SK-N-SH treated with all-trans-retinoic acid at 6 μM for 48 hours (cell line): ENCODE data around the gene ZNF441.
"Not testable (repeated sequence)": the region's sequence is repeated elsewhere in the genome, so short reads cannot be mapped to it uniquely, and the experiment has no call there.

Source experiments
- ATAC-seq: fragments of 200-7000 bp; cut with Tn5 transposase; 3 replicates; pipeline ENCODE4 v1.9.1; 2020; ENCODE audit warnings: mild to moderate bottlenecking, moderate library complexity
- ARNTL ChIP-seq: fragments of 450-650 bp; formaldehyde crosslinking; IDR thresholded peaks from 2 replicates; pipeline ENCODE4 v1.5.0; 2020; ENCODE audit warnings: low read depth, mild to moderate bottlenecking, moderate library complexity, borderline replicate concordance
- BACH2 ChIP-seq: fragments of 250-450 bp; sonication (Bioruptor Pico); IDR thresholded peaks from 2 replicates; pipeline ENCODE4 v1.9.0; 2021; ENCODE audit warnings: mild to moderate bottlenecking, borderline replicate concordance
- CREB5 ChIP-seq: fragments of 250-450 bp; sonication (Bioruptor Pico); IDR thresholded peaks from 2 replicates; pipeline ENCODE4 v1.5.1; 2020; ENCODE audit warnings: low read depth, mild to moderate bottlenecking, moderate library complexity
- CSDC2 ChIP-seq: fragments of 250-450 bp; sonication (Bioruptor Pico); IDR thresholded peaks from 2 replicates; pipeline ENCODE4 v1.5.0; 2020; ENCODE audit warnings: mild to moderate bottlenecking, moderate library complexity
- ESRRG ChIP-seq: fragments of 250-450 bp; sonication (Bioruptor Pico); IDR thresholded peaks from 2 replicates; pipeline ENCODE4 v1.6.1; 2021; ENCODE audit warnings: mild to moderate bottlenecking
- GLIS3 ChIP-seq: fragments of 250-450 bp; sonication (Bioruptor Pico); IDR thresholded peaks from 2 replicates; pipeline ENCODE4 v1.5.0; 2020; ENCODE audit warnings: mild to moderate bottlenecking, moderate library complexity
- ISL1 ChIP-seq: fragments of 250-450 bp; sonication (Bioruptor Pico); IDR thresholded peaks from 2 replicates; pipeline ENCODE4 v2.1.2; 2022; ENCODE audit warnings: mild to moderate bottlenecking, moderate library complexity
- OSR1 ChIP-seq: fragments of 250-450 bp; sonication (Bioruptor Pico); IDR thresholded peaks from 2 replicates; pipeline ENCODE4 v1.8.0; 2022; ENCODE audit warnings: moderate library complexity, mild to moderate bottlenecking, inconsistent platforms
- PATZ1 ChIP-seq: fragments of 250-450 bp; sonication (Bioruptor Pico); IDR thresholded peaks from 2 replicates; pipeline ENCODE4 v1.8.0; 2020; ENCODE audit warnings: mild to moderate bottlenecking, moderate library complexity, borderline replicate concordance
- POU6F1 ChIP-seq: fragments of 250-450 bp; sonication (Bioruptor Pico); IDR thresholded peaks from 2 replicates; pipeline ENCODE4 v1.8.0; 2021; ENCODE audit warnings: low read depth, mild to moderate bottlenecking, moderate library complexity, borderline replicate concordance
- PPARA ChIP-seq: fragments of 250-450 bp; sonication (Bioruptor Pico); IDR thresholded peaks from 2 replicates; pipeline ENCODE4 v1.5.0; 2020; ENCODE audit warnings: mild to moderate bottlenecking, borderline replicate concordance
- RARB ChIP-seq: fragments of 250-450 bp; sonication (Bioruptor Pico); IDR thresholded peaks from 2 replicates; pipeline ENCODE4 v1.8.0; 2021; ENCODE audit warnings: mild to moderate bottlenecking, moderate library complexity
- TCF4 ChIP-seq: fragments of 250-450 bp; sonication (Bioruptor Pico); IDR thresholded peaks from 2 replicates; pipeline ENCODE4 v1.8.0; 2021; ENCODE audit warnings: mild to moderate bottlenecking, moderate library complexity, borderline replicate concordance
- TOX ChIP-seq: fragments of 250-450 bp; sonication (Bioruptor Pico); IDR thresholded peaks from 2 replicates; pipeline ENCODE4 v1.8.0; 2021; ENCODE audit warnings: mild to moderate bottlenecking, moderate library complexity, borderline replicate concordance
- TSHZ2 ChIP-seq: fragments of 250-450 bp; sonication (Bioruptor Pico); IDR thresholded peaks from 2 replicates; pipeline ENCODE4 v1.5.0; 2020; ENCODE audit warnings: mild to moderate bottlenecking, moderate library complexity
- ZC3H10 ChIP-seq: fragments of 250-450 bp; sonication (Bioruptor Pico); IDR thresholded peaks from 2 replicates; pipeline ENCODE4 v1.5.1; 2021; ENCODE audit warnings: mild to moderate bottlenecking, moderate library complexity
- ZFP3 ChIP-seq: fragments of 250-450 bp; sonication (Bioruptor Pico); IDR thresholded peaks from 2 replicates; pipeline ENCODE4 v1.5.0; 2020; ENCODE audit warnings: mild to moderate bottlenecking, moderate library complexity
- ZFP30 ChIP-seq: fragments of 450-650 bp; formaldehyde crosslinking; IDR thresholded peaks from 2 replicates; pipeline ENCODE4 v1.5.0; 2022; ENCODE audit warnings: mild to moderate bottlenecking, moderate library complexity
- ZNF565 ChIP-seq: fragments of 450-650 bp; formaldehyde crosslinking; conservative IDR thresholded peaks from 2 replicates; pipeline ENCODE4 v1.5.0; 2020; ENCODE audit warnings: low read depth, mild to moderate bottlenecking, moderate library complexity
- ZNF70 ChIP-seq: fragments of 450-650 bp; formaldehyde crosslinking; IDR thresholded peaks from 2 replicates; pipeline ENCODE4 v1.5.0; 2020; ENCODE audit warnings: mild to moderate bottlenecking, moderate library complexity
- ZNF8 ChIP-seq: fragments of 450-650 bp; formaldehyde crosslinking; IDR thresholded peaks from 2 replicates; pipeline ENCODE4 v1.5.0; 2020; ENCODE audit warnings: mild to moderate bottlenecking, moderate library complexity

Gene ZNF441

GRCh38 chr19:11769995-11770394 lies 3.2 kb downstream of the ZNF441 start:
- ATAC-seq = no peak
- TF ChIP-seq CREB5 (CRISPR knock-in tag) = no peak
- no peak for TF ChIP-seq BACH2
- no peak for TF ChIP-seq ZNF8 (CRISPR knock-in tag)
- TF ChIP-seq PATZ1 = no peak
- TF ChIP-seq ZNF70 = no peak
- no peak for TF ChIP-seq CSDC2 (CRISPR knock-in tag)
- no peak for TF ChIP-seq TCF4 (CRISPR knock-in tag)
- no peak for TF ChIP-seq GLIS3 (CRISPR knock-in tag)
- no peak for TF ChIP-seq POU6F1 (CRISPR knock-in tag)
- TF ChIP-seq ESRRG (CRISPR knock-in tag) = no peak
- TF ChIP-seq RARB (CRISPR knock-in tag) = no peak

- ATAC-seq = not testable (repeated sequence)
Measured at GRCh38 chr19:11771520-11771919, 4.7 kb downstream of the ZNF441 start.

GRCh38 chr19:11776669-11777068 lies 9.9 kb downstream of the ZNF441 start:
- ATAC-seq = not testable (repeated sequence)

GRCh38 chr19:11780431-11781020 lies 13.7 kb downstream of the ZNF441 start:
- ATAC-seq = no peak
- no peak for TF ChIP-seq ZFP30 (CRISPR knock-in tag)
- TF ChIP-seq RARB (CRISPR knock-in tag) = no peak
- no peak for TF ChIP-seq ISL1 (CRISPR knock-in tag)
- TF ChIP-seq ARNTL = no peak
- no peak for TF ChIP-seq OSR1 (CRISPR knock-in tag)
- no peak for TF ChIP-seq ZNF8 (CRISPR knock-in tag)
- TF ChIP-seq TCF4 (CRISPR knock-in tag) = no peak
- TF ChIP-seq TSHZ2 (CRISPR knock-in tag) = no peak
- no peak for TF ChIP-seq ZNF565
- TF ChIP-seq ZC3H10 (CRISPR knock-in tag) = no peak
- TF ChIP-seq ESRRG (CRISPR knock-in tag) = no peak
- no peak for TF ChIP-seq CSDC2 (CRISPR knock-in tag)
- TF ChIP-seq ZFP3 = no peak
- TF ChIP-seq ZNF70 = no peak
- TF ChIP-seq GLIS3 (CRISPR knock-in tag) = no peak
- no peak for TF ChIP-seq CREB5 (CRISPR knock-in tag)
- no peak for TF ChIP-seq PPARA (CRISPR knock-in tag)
- no peak for TF ChIP-seq TOX (CRISPR knock-in tag)
